ENCODE measurements around the gene PTGR1.

GRCh38 chr9:111632695-111633388, 33.4 kb upstream of the PTGR1 start:
- TF ChIP-seq RXRA (IDR thresholded peaks at IDR 0.05; ENCODE audit: borderline replicate concordance, low read depth) (no peak), EZH2phosphoT487 (IDR thresholded peaks at IDR 0.05; ENCODE audit: borderline replicate concordance, low read depth) (no peak), RFX5 (IDR thresholded peaks at IDR 0.05; ENCODE audit: low read length) (no peak), EP300 (IDR thresholded peaks at IDR 0.05; ENCODE audit: borderline replicate concordance in 1 of 2, low read depth in 1 of 2, low read length in 1 of 2) (no peak), ZBTB33 (IDR thresholded peaks at IDR 0.05; ENCODE audit: borderline replicate concordance, low read depth) (no peak), NRF1 (IDR thresholded peaks at IDR 0.05; ENCODE audit: low read depth, low read length) (no peak), SMC3 (IDR thresholded peaks at IDR 0.05; ENCODE audit: low read depth, low read length) (no peak)
- TF ChIP-seq, protein P1, sequence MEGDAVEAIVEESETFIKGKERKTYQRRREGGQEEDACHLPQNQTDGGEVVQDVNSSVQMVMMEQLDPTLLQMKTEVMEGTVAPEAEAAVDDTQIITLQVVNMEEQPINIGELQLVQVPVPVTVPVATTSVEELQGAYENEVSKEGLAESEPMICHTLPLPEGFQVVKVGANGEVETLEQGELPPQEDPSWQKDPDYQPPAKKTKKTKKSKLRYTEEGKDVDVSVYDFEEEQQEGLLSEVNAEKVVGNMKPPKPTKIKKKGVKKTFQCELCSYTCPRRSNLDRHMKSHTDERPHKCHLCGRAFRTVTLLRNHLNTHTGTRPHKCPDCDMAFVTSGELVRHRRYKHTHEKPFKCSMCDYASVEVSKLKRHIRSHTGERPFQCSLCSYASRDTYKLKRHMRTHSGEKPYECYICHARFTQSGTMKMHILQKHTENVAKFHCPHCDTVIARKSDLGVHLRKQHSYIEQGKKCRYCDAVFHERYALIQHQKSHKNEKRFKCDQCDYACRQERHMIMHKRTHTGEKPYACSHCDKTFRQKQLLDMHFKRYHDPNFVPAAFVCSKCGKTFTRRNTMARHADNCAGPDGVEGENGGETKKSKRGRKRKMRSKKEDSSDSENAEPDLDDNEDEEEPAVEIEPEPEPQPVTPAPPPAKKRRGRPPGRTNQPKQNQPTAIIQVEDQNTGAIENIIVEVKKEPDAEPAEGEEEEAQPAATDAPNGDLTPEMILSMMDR (IDR thresholded peaks at IDR 0.05) = no peak
- TF ChIP-seq, protein P2, sequence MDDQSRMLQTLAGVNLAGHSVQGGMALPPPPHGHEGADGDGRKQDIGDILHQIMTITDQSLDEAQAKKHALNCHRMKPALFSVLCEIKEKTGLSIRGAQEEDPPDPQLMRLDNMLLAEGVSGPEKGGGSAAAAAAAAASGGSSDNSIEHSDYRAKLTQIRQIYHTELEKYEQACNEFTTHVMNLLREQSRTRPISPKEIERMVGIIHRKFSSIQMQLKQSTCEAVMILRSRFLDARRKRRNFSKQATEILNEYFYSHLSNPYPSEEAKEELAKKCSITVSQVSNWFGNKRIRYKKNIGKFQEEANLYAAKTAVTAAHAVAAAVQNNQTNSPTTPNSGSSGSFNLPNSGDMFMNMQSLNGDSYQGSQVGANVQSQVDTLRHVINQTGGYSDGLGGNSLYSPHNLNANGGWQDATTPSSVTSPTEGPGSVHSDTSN (IDR thresholded peaks at IDR 0.05) = no peak

Measured in SK-N-SH (cell line).